ENCODE results near the gene S100A8.

- TF ChIP-seq CTCF (IDR thresholded peaks at IDR 0.05; ENCODE audit: low read depth, low read length, missing input control) (no peak), MAX (IDR thresholded peaks at IDR 0.05) (no peak), JUND (IDR thresholded peaks at IDR 0.05) (no peak)
These were observed 26.7 kb downstream of the S100A8 start for GRCh38 chr1:153364156-153364555.

All from liver (tissue), 3 donors.